ENCODE measurements around the gene NHEJ1. TPM values are rescaled to one million over a fixed set of nuclear protein-coding genes. Genes with fewer than 3 reads are reported as not detected.

NHEJ1 gene
- total and polyA plus RNA-seq, 5 experiments from 2014 or later: 16.6 to 29.1 (median 20.1) TPM

DNA sequence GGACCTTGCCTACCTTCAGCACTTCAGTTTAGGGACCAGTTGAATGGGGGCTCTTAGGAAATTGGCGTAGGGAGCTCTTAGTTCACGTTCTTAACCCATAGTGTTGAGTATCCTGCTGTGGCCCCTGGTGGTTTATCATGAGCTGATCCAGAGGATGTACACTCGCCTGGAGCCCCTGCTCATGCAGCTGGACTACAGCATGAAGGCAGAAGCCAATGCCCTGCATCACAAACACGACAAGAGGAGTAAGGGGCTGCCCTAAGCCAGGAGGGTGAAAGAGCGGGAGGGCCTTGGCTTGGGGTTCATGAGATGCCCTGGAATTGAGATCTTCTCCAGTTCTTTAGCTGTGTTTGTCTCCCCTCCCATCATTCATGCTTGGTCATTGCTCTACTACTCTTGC, 20.3 kb upstream of the NHEJ1 start:
- Mint-ChIP-seq H3K4me1 (peaks cover 37 to 64% (median 59%) of the 10 kb centered on the region in 4 donors), H3K27me3 (no peaks in the 10 kb centered on the region), H3K36me3 (peaks cover 0 to 54% (median 16%) of the 10 kb centered on the region in 3 donors), H3K9me3 (no peaks in the 10 kb centered on the region), H3K27ac (peak overlapping the region in 9 of 10 donors; percentile 16 to 84 (median 64)), H3K4me3 (peak overlapping the region in 5 of 10 donors; percentile 23 to 97 (median 54))
- POLR2A ChIA-PET: interaction anchor here (0.7 to 18.9 kb wide), 6 partner anchors 9 to 80 kb away, joined by 3 to 674 read pairs (median 6); partner anchors contain the start of genes ANKZF1, ATG9A, NHEJ1 and ZFAND2B
- ATAC-seq (no peak), DNase-seq (no peak)

DNA sequence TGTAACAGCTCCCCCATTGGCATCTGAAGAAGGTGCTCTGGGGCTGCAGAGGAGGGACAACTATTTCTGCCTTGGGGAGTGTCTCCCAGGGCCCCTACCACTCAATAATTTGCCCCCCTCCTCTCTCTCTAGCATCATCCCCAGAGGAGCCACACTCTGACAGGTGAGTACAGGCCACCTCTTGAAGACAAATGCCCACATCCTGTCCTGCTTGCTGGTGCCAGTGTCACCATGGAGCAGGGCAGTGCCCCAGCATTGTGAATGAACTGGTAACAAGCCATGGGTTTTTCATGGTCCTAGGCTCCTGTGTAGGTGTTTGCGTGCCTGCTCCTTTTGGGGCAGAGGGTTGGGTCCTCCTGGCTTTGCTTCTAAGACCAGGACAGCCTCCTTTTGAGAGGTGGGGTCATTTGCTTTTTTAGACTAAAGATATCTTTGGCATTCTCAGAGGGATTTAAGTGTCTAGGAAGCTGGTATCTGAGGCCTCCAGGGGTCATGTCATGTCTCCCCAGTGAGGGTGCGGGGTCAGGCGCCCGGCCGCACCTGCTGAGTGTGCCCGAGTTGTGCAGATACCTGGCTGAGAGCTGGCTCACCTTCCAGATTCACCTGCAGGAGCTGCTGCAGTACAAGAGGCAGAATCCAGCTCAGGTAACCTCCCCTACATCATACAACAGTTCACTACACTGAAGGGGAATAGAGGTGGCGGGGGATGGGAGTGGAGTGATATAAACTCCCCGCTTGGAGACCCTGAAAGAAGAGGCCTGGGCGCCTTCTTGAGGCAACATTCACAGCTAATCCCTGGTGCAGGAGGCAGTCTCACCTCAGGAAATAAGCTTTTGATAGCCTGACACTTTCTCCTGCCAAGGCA, 19.2 kb upstream of the NHEJ1 start:
- DNase-seq (no peak), ATAC-seq (no peak)
- H3K4me1 Mint-ChIP-seq: peaks cover 38 to 75% (median 70%) of the 10 kb centered on the region in 4 donors
- peaks cover 0 to 46% (median 11%) of the 10 kb centered on the region in 3 donors for H3K36me3 Mint-ChIP-seq
- POLR2A ChIA-PET: interaction anchor here (0.6 to 18.9 kb wide), 7 partner anchors 8 to 887 kb away, joined by 3 to 674 read pairs (median 9); partner anchors contain the start of gene ZFAND2B
- H3K27me3 Mint-ChIP-seq: no peaks in the 10 kb centered on the region
- H3K4me3 Mint-ChIP-seq: peak overlapping the region; percentile 77 to 97 (median 94)
- H3K27ac Mint-ChIP-seq: peak overlapping the region in 7 of 10 donors; percentile 2 to 91 (median 84)
- H3K9me3 Mint-ChIP-seq: no peaks in the 10 kb centered on the region

DNA sequence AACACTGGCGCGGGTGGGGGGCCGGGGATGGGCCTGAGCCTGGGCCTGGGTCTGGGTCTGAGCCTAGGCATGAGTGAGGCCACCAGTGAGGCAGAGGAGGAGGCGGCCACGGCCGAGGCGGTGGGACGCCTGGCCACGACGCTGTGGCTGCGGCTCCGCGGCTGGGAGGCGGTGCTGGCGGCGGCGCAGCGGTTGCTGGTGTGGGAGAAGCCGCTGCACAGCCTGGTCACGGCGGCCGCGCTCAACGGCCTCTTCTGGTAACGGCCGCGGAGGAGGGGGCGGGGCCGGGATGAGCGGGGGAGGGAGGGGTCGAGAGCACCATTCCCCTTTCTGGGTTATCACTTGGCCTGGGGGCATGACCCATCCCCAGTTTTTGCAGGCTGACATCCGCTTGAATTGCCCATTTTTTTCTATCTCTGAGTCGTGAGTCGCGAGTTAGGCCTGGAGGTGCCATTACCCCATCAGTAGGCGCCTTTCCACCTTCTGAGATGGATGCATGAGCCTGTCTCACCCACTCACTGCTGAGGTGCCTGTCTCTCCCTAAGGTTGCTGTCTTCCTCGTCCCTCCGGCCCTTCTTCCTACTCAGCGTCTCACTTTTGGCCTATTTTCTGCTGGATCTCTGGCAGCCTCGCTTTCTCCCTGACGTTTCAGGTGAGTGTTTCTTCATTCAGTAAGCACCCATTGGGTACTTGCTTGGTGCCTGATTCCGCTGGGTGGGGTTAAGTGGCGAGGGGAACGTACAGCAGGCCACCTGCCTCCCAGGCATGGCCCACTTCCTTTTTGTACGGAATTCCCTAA, 18.0 kb upstream of the NHEJ1 start:
- H3K36me3 Mint-ChIP-seq: peaks cover 5 to 47% (median 16%) of the 10 kb centered on the region in 3 donors
- DNase-seq (peak in 7 of 10 donors; percentile 33 to 56 (median 39)), ATAC-seq (peak; percentile 1 to 15)
- H3K4me3 Mint-ChIP-seq: peak overlapping the region; percentile 77 to 97 (median 94)
- H3K27ac Mint-ChIP-seq: peak overlapping the region; percentile 88 to 97 (median 91)
- H3K9me3 Mint-ChIP-seq: no peaks in the 10 kb centered on the region
- POLR2A ChIA-PET: interaction anchor here (0.7 to 18.9 kb wide), 7 partner anchors 11 to 210 kb away, joined by 3 to 674 read pairs (median 17); partner anchors contain the start of genes ABCB6, ANKZF1, ATG9A and DNPEP
- H3K27me3 Mint-ChIP-seq: no peaks in the 10 kb centered on the region
- peaks cover 47 to 85% (median 76%) of the 10 kb centered on the region in 4 donors for H3K4me1 Mint-ChIP-seq

DNA sequence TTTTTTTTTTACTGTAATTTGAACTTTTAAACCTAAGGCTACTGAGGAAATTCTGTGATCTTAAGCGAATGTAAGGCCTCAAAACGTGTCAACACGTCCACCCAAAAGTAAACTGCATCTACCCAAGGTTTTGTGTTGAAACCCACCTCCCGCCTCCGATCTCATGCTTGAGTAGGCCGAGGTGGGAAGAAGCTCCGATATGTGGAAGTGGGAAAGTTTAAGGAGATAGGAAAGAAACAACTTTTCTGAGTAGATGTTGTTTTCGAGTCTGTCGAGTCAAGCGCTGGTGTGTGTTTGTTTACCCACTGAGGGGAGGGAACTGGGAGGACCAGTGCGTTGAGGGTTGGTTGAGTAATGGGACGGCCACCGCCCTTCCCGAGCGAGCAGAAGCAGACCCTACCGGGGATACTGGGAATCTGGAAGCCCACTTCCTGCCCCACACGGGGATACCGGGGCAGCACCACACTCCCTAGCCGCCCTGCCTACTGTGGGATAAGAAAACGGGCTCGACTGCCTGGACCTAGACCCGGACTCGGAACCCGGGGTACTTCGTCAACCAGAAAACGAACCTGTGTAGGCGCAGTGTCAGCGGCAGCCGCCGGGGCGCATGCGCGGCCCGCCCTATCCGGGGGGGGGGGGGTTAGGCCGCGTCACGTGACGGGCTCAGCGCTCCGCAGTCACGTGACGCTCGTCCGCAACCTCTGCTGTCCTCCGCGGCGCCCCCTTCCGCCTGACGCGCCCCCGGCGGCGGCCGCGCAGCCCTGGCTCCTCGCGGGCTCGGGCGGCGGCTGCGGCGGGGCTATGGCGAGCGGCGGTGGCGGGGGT, 17.1 kb upstream of the NHEJ1 start, which contains the start of gene RETREG2:
RETREG2 (plus strand) TSS at position 724 of the 825 bp plus-strand sequence; CDS start at position 802, 78 bp downstream.
- Mint-ChIP-seq H3K27ac (peak within 1 kb of the TSS; percentile 96 to 99 (median 98)), H3K4me3 (peak within 1 kb of the TSS; percentile 90 to 98 (median 97)), H3K4me1 (peaks cover 45 to 77% (median 75%) of the 10 kb centered on the region in 4 donors), H3K27me3 (no peaks in the 10 kb centered on the region), H3K36me3 (peaks cover 5 to 46% (median 19%) of the 10 kb centered on the region in 3 donors), H3K9me3 (no peaks in the 10 kb centered on the region)
- ATAC-seq (peak; percentile 51 to 55), DNase-seq (peak; percentile 69 to 91 (median 81))
- POLR2A ChIA-PET: interaction anchor here (0.7 to 18.9 kb wide), 15 partner anchors 12 to 855 kb away, joined by 3 to 674 read pairs (median 17); partner anchors contain the start of genes ABCB6, ANKZF1, ATG9A and DNAJB2

DNA sequence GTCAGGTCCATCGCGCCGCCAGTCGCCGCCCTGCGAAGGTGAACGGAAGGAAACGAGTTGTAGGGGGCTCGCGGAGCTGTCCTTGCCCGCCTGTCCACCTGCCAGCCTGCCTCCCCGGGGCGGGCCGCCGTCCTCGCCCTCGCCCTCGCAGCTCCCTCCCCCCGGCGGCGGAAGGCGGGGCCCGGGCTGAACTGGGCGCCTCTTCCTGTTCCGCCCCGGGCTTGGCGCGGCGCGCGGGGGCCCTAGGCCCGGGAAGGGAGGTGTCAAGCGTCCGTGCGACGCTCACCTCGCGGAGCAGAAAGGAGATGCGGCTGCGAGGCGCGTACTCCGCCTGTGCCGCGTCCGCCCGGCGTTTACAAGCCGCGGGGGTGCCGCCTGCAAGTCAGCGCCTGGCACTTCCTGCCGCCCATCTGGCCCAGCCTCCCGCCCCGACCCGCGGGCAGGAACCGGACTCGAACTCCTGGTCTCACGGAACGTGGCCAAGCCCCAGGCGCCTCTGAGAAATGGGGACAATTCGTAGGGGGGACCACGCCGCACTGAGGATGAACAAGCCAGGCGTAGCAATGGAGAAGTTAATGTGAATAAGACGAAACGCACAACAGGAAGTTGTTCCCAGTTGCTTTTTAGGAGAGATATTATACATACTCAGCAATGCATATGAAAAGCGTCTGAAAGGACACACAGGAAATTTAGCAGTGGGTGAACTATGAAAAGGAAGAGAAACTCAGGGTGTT, 16.4 kb upstream of the NHEJ1 start, which contains the start of gene CNPPD1:
CNPPD1 (minus strand) TSS at position 108 of the 734 bp plus-strand sequence; CDS start at position 11, 97 bp downstream.
- POLR2A ChIA-PET: interaction anchor here (0.6 to 18.9 kb wide), 22 partner anchors 12 to 854 kb away, joined by 3 to 674 read pairs (median 10); partner anchors contain the start of genes ABCB6, ANKZF1, ATG9A and DNAJB2

DNA sequence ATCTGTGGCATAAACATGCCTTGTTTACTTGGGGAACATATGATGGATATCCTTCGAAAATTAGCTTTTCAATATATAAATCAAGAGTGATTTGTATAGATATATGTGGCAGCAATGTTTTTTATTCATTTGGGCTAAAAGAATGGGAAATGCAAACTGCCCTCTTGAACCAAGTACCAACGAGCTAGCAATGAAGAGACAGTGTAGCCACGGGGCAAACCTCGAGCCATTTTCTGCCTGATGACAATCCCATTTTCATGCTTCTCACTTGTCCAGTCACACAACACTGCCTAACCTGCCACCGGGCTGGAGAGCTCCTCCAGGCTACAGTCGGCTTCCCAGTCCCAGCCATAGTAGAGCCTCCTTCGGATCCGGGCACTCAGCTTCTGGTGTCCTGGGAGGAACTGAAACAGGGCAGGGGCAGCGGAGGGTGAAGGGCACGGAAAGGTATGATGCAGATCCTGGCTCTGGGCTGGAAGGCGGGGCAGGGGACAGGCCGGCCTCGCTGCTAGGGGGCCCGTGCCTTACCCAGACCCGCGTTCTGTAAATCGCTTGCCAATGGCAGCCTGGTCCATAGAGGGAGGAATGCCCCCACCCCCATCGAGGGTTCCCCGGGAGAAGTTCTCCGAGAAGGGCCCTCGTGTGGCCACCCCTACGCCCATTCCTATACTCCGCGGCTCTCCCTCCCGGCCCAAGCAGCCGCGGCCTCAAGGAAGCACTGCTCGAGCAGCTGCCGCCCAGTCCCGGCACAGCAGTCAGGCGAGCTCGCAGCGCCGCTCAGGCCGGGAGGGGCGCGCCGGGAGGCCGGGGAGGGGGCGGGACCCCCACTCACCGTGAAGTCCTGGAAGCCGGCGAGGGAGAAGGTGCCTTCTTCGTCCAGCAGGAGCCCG, 15.6 kb upstream of the NHEJ1 start:
- Mint-ChIP-seq H3K27ac (peak overlapping the region in 9 of 10 donors; percentile 82 to 99 (median 92)), H3K36me3 (peaks cover 5 to 52% (median 12%) of the 10 kb centered on the region in 3 donors), H3K4me1 (peaks cover 44 to 69% (median 67%) of the 10 kb centered on the region in 4 donors), H3K27me3 (no peaks in the 10 kb centered on the region), H3K4me3 (peak overlapping the region; percentile 82 to 98 (median 96)), H3K9me3 (no peaks in the 10 kb centered on the region)
- ATAC-seq (peak; percentile 21 to 30), DNase-seq (peak in 5 of 10 donors; percentile 22 to 35 (median 25))
- POLR2A ChIA-PET: interaction anchor here (0.6 to 18.9 kb wide), 23 partner anchors 9 to 466 kb away, joined by 3 to 674 read pairs (median 7); partner anchors contain the start of genes ABCB6, ANKZF1, ATG9A and DNAJB2

More for the DNA sequence above, 16.4 kb upstream of the NHEJ1 start, which contains the start of gene CNPPD1:
- ATAC-seq (peak; percentile 79 to 81), DNase-seq (peak; percentile 77 to 92 (median 86))
- no peaks in the 10 kb centered on the region for H3K9me3 Mint-ChIP-seq
- H3K4me3 Mint-ChIP-seq: peak within 1 kb of the TSS; percentile 90 to 98 (median 96)
- H3K36me3 Mint-ChIP-seq: peaks cover 5 to 52% (median 19%) of the 10 kb centered on the region in 3 donors
- H3K27ac Mint-ChIP-seq: peak within 1 kb of the TSS; percentile 96 to 99 (median 98)
- no peaks in the 10 kb centered on the region for H3K27me3 Mint-ChIP-seq
- peaks cover 45 to 72% (median 69%) of the 10 kb centered on the region in 4 donors for H3K4me1 Mint-ChIP-seq

DNA sequence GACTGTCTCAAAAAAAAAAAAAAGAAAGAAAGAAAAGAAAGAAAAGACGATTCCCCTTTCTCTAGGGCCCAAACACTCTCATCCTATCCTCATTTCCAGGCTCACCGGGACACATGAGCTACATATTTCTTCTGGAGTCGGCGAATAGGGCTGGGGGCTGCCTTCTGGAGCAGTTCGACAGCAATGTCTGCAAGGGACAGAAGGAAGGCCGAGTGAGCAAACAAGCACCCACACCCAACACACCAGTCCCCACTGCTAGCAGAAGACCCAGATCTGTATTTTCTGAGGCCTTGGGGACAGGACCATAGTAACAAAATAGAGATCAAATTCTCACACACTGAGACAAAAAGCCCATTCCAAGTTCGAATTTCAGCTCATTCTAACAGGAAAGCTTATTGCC, 14.9 kb upstream of the NHEJ1 start:
- DNase-seq (no peak), ATAC-seq (no peak)
- Mint-ChIP-seq H3K27ac (peak overlapping the region in 9 of 10 donors; percentile 82 to 99 (median 91)), H3K27me3 (no peaks in the 10 kb centered on the region), H3K4me1 (peaks cover 40 to 66% (median 62%) of the 10 kb centered on the region in 4 donors), H3K4me3 (peak overlapping the region; percentile 82 to 98 (median 96)), H3K36me3 (peaks cover 5 to 50% (median 8%) of the 10 kb centered on the region in 3 donors), H3K9me3 (no peaks in the 10 kb centered on the region)
- POLR2A ChIA-PET: interaction anchor here (0.7 to 18.9 kb wide), 14 partner anchors 9 to 465 kb away, joined by 3 to 674 read pairs (median 12); partner anchors contain the start of genes ANKZF1, ATG9A, DNAJB2 and GLB1L

DNA sequence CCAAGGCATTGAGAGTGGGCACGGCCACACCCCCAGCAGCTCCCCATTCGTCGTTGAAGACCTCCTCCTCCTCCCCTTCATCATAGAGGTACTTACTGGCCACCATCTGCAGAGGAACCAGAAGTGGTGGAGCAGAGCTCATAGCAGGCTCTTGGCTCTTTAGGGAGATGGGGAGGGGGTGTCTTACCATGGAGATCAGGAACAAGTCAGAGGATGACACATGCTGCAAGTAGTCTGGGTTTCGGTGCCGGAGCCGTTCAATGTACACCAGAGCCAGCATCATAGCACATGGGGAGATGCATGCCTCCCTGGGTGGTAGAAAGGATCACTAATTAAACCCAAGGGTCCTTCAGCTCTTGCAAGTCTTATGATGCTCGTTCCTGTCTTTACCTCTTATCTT, 14.2 kb upstream of the NHEJ1 start:
- no peak for DNase-seq
- Mint-ChIP-seq H3K4me1 (peaks cover 37 to 59% (median 56%) of the 10 kb centered on the region in 4 donors), H3K4me3 (peak overlapping the region; percentile 50 to 98 (median 72)), H3K36me3 (peaks cover 5 to 43% (median 8%) of the 10 kb centered on the region in 3 donors), H3K27ac (peak overlapping the region in 7 of 10 donors; percentile 63 to 92 (median 76)), H3K9me3 (no peaks in the 10 kb centered on the region), H3K27me3 (no peaks in the 10 kb centered on the region)
- POLR2A ChIA-PET: interaction anchor here (1.1 to 18.9 kb wide), 6 partner anchors 10 to 104 kb away, joined by 3 to 674 read pairs (median 36); partner anchors contain the start of genes DNAJB2, TUBA4A, TUBA4B and ZFAND2B
- ATAC-seq: no peak

DNA sequence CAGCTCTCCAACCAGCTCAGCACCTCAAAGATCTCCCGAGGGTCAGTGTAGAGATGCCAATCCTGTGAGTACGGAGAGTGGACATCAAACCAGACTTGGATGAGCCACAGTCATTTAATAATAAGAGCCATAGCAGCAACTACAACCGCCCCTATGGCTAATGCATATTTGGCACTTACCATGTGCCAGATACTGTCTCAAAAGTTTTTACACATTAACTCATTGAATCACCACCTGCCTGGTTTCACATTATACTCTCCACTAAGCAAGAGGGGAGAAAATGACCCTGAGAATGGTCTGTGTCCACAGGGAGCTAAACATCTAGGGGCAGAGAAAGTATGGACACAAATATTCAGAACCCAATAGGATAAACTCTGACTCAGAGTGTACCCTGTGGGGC, 13.5 kb upstream of the NHEJ1 start:
- DNase-seq: no peak
- H3K36me3 Mint-ChIP-seq: peaks cover 5 to 43% (median 8%) of the 10 kb centered on the region in 3 donors
- no peaks in the 10 kb centered on the region for H3K27me3 Mint-ChIP-seq
- peak overlapping the region in 9 of 10 donors; percentile 60 to 95 (median 81) for H3K27ac Mint-ChIP-seq
- no peak for ATAC-seq
- H3K4me3 Mint-ChIP-seq: peak overlapping the region in 9 of 10 donors; percentile 50 to 98 (median 69)
- no peaks in the 10 kb centered on the region for H3K9me3 Mint-ChIP-seq
- H3K4me1 Mint-ChIP-seq: peaks cover 34 to 54% (median 49%) of the 10 kb centered on the region in 4 donors
- POLR2A ChIA-PET: interaction anchor here (3.9 to 18.9 kb wide), 3 partner anchors 9 to 78 kb away, joined by 39 to 674 read pairs (median 111); partner anchors contain the start of genes TUBA4A, TUBA4B and ZFAND2B

All from naive thymus-derived CD8-positive, alpha-beta T cell (primary cell).